HFFc6 (cell line): ENCODE results near the gene ZNF652. TPM values are rescaled to one million over a fixed set of nuclear protein-coding genes. Genes with fewer than 3 reads are reported as not detected.

ENCODE experiments used
- DNase-seq: peaks from one replicate; pipeline ENCODE4 v3.0.0-alpha.2; 2018
- H3K27ac Mint-ChIP-seq: 2 replicates; pipeline ENCODE4 v1.8.0; 2020; ENCODE audit warnings: mild to moderate bottlenecking, mixed read lengths
- H3K27me3 Mint-ChIP-seq: 2 replicates; pipeline ENCODE4 v1.8.0; 2021; ENCODE audit warnings: mild to moderate bottlenecking, moderate library complexity, mixed read lengths; ENCODE audit not compliant: insufficient read depth
- H3K36me3 Mint-ChIP-seq: 2 replicates; pipeline ENCODE4 v1.8.0; 2021; ENCODE audit warnings: low read depth, mixed read lengths
- H3K4me1 Mint-ChIP-seq: 2 replicates; pipeline ENCODE4 v1.8.0; 2020; ENCODE audit warnings: low read depth, mixed read lengths
- H3K4me3 Mint-ChIP-seq: 2 replicates; pipeline ENCODE4 v1.8.0; 2020; ENCODE audit warnings: mild to moderate bottlenecking, moderate library complexity, mixed read lengths
- H3K9me3 Mint-ChIP-seq: 2 replicates; pipeline ENCODE4 v1.8.0; 2020; ENCODE audit warnings: mild to moderate bottlenecking, mixed read lengths
- CTCF ChIP-seq: fragments of 200-600 bp; sonication (generic); IDR thresholded peaks from 2 replicates; pipeline ENCODE4 v1.5.0; 2021; ENCODE audit warnings: antibody characterized with exemption, mild to moderate bottlenecking
- total RNA-seq, 6 experiments: library from RNA; stranded (reverse); fragmentation: NEBNext Ultra II Directional; extraction: Animal tissue kit (Norgen Biotek cat#: 25700); gene quantifications; 2 replicates in 1 of 6; 3 replicates in 5 of 6; pipeline ENCODE4 v1.2.3, GENCODE V29; 2021

ZNF652 gene
- total RNA-seq, 6 experiments from 2014 or later = 12.0 to 15.5 (median 12.7) TPM

GRCh38 chr17:49259663-49260010 lies 102.4 kb downstream of the ZNF652 start:
- no peak for TF ChIP-seq CTCF
- Mint-ChIP-seq H3K36me3 (no peaks in the 10 kb centered on the region), H3K4me1 (peaks cover 15% of the 10 kb centered on the region), H3K27ac (peak overlapping the region; percentile 90), H3K27me3 (peaks cover 2% of the 10 kb centered on the region; the same call in 1 of the 2 replicates), H3K4me3 (peak overlapping the region; percentile 86), H3K9me3 (no peaks in the 10 kb centered on the region)
- DNase-seq = no peak

- Mint-ChIP-seq H3K4me1 (peaks cover 12% of the 10 kb centered on the region), H3K36me3 (no peaks in the 10 kb centered on the region), H3K4me3 (no peak overlapping the region), H3K9me3 (no peaks in the 10 kb centered on the region), H3K27me3 (peaks cover 4% of the 10 kb centered on the region; the same call in 1 of the 2 replicates), H3K27ac (no peak overlapping the region)
- TF ChIP-seq CTCF = no peak
- no peak for DNase-seq
Measured at GRCh38 chr17:49258394-49258793, 103.7 kb downstream of the ZNF652 start.

GRCh38 chr17:49255125-49255524 lies 106.9 kb downstream of the ZNF652 start:
- DNase-seq = no peak
- no peaks in the 10 kb centered on the region for H3K9me3 Mint-ChIP-seq
- no peak overlapping the region for H3K27ac Mint-ChIP-seq
- H3K36me3 Mint-ChIP-seq = no peaks in the 10 kb centered on the region
- no peaks in the 10 kb centered on the region for H3K4me1 Mint-ChIP-seq
- peaks cover 10% of the 10 kb centered on the region; the same call in 1 of the 2 replicates for H3K27me3 Mint-ChIP-seq
- TF ChIP-seq CTCF = no peak
- no peak overlapping the region for H3K4me3 Mint-ChIP-seq

- no peaks in the 10 kb centered on the region for H3K9me3 Mint-ChIP-seq
- H3K27me3 Mint-ChIP-seq = peaks cover 16% of the 10 kb centered on the region; the same call in 1 of the 2 replicates
- no peak for TF ChIP-seq CTCF
- H3K27ac Mint-ChIP-seq = no peak overlapping the region
- H3K4me1 Mint-ChIP-seq = peaks cover 6% of the 10 kb centered on the region
- no peak for DNase-seq
- H3K36me3 Mint-ChIP-seq = no peaks in the 10 kb centered on the region
- no peak overlapping the region for H3K4me3 Mint-ChIP-seq
Measured at GRCh38 chr17:49254066-49254465, 108.0 kb downstream of the ZNF652 start.

GRCh38 chr17:49252148-49252695 lies 109.8 kb downstream of the ZNF652 start:
- Mint-ChIP-seq H3K4me1 (peaks cover 7% of the 10 kb centered on the region), H3K27me3 (peaks cover 22% of the 10 kb centered on the region), H3K4me3 (no peak overlapping the region), H3K9me3 (no peaks in the 10 kb centered on the region), H3K36me3 (no peaks in the 10 kb centered on the region), H3K27ac (no peak overlapping the region)
- TF ChIP-seq CTCF = no peak
- DNase-seq = peak; percentile 21
